Measurements from ENCODE around the gene LARGE1.
A peak's percentile ranks its signal among the peaks of the same experiment; 100 is the strongest.

LARGE1 gene

DNA sequence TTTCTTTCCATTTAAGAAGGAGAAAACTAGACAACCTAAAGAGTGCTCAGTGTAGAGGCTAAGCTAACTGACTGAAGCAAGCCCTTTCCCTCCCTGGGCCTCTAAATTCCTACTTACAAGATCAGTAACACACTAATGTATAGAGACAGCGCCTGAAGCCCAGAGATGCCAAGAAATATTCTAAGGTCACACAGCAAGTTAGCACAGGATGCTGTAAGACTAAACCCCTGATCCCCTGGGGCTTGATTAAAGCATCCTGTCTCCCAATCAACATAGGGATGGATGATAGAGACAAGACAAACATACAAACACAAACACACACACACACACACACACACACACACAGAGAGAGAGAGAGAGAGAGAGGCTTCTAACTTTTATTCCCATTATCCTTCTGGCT, 5.6 kb downstream of the LARGE1 start:
- H3K14ac ChIP-seq (ENCODE audit: low read length) = no peak overlapping the region
- H2BK5ac ChIP-seq (ENCODE audit: low read depth, low read length, poor library complexity) = no peak overlapping the region
- no peak for DNase-seq
- H4K12ac ChIP-seq (ENCODE audit: low read depth, low read length) = no peak overlapping the region
- peaks cover 2 to 5% of the 10 kb centered on the region in 2 experiments for H3K36me3 ChIP-seq (ENCODE audit: control insufficient read depth in 1 of 2, insufficient read depth in 2 of 2, low read length in 2 of 2)
- no peak overlapping the region for H3K9ac ChIP-seq (ENCODE audit: low read length)
- no peaks in the 10 kb centered on the region for H3K27me3 ChIP-seq (ENCODE audit: insufficient read depth, low read length)
- H2BK120ac ChIP-seq (ENCODE audit: insufficient read depth, low read length, poor library complexity) = no peak overlapping the region
- H3K23ac ChIP-seq (ENCODE audit: low read length) = no peak overlapping the region
- no peak overlapping the region for H3K27ac ChIP-seq (ENCODE audit: low read depth, low read length)
- H3K79me2 ChIP-seq (ENCODE audit: control insufficient read depth, insufficient read depth, low read length, poor library complexity) = no peaks in the 10 kb centered on the region
- no peak overlapping the region for H4K8ac ChIP-seq (ENCODE audit: low read depth, low read length)
- no peaks in the 10 kb centered on the region for H3K79me1 ChIP-seq (ENCODE audit: low read length)
- H2BK12ac ChIP-seq (ENCODE audit: low read length) = no peak overlapping the region
- H4K91ac ChIP-seq (ENCODE audit: low read depth, low read length) = no peak overlapping the region
- H3K4me2 ChIP-seq (ENCODE audit: low read length) = no peak overlapping the region
- WGBS (ENCODE audit: extremely low coverage, insufficient coverage, insufficient read length) = no CpG with 5 or more reads among the region's 1 CpG
- H3K4me3 ChIP-seq (ENCODE audit: low read depth, low read length) = no peak overlapping the region
- H3K9me3 ChIP-seq (ENCODE audit: insufficient read depth, low read depth, low read length) = no peaks in the 10 kb centered on the region
- peaks cover 0 to 3% of the 10 kb centered on the region in 2 experiments for H3K4me1 ChIP-seq (ENCODE audit: control insufficient read depth in 1 of 2, insufficient read depth in 2 of 2, low read length in 2 of 2)
- H3K18ac ChIP-seq (ENCODE audit: low read length) = no peak overlapping the region
- no peak overlapping the region for H3K4ac ChIP-seq (ENCODE audit: low read depth, low read length)
- no peak overlapping the region for H2AK5ac ChIP-seq (ENCODE audit: low read length)
- no peak overlapping the region for H2AFZ ChIP-seq (ENCODE audit: insufficient read depth, low read length, poor library complexity)

DNA sequence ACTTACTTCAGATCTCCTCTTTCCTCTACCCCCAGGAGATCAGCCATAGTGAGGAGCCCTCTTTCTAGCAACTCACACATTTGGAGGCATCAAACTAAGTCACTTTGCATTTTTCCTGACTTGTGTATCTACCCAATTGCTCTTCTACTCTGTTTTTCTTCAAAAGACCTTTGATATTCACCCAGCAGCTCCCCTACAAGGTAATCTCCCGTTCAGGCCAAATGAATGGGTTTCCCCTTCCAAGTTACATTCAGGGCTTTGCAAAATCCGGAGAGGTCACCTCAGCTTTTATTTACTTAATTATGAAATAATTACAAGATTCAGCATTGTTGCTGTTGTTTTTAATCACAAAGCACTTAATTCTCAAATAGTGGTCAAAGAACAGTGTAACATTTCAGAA, 6.1 kb downstream of the LARGE1 start:
- H2BK120ac ChIP-seq (ENCODE audit: insufficient read depth, low read length, poor library complexity) = no peak overlapping the region
- no peak overlapping the region for H4K8ac ChIP-seq (ENCODE audit: low read depth, low read length)
- H3K27ac ChIP-seq (ENCODE audit: low read depth, low read length) = no peak overlapping the region
- WGBS (ENCODE audit: extremely low coverage, insufficient coverage, insufficient read length) = no CpG with 5 or more reads among the region's 2 CpGs
- H2BK12ac ChIP-seq (ENCODE audit: low read length) = no peak overlapping the region
- H2AK5ac ChIP-seq (ENCODE audit: low read length) = no peak overlapping the region
- no peak overlapping the region for H3K4me3 ChIP-seq (ENCODE audit: low read depth, low read length)
- H3K4me2 ChIP-seq (ENCODE audit: low read length) = no peak overlapping the region
- H3K18ac ChIP-seq (ENCODE audit: low read length) = no peak overlapping the region
- no peak overlapping the region for H3K4ac ChIP-seq (ENCODE audit: low read depth, low read length)
- H3K9me3 ChIP-seq (ENCODE audit: insufficient read depth, low read depth, low read length) = no peaks in the 10 kb centered on the region
- no peaks in the 10 kb centered on the region for H3K79me1 ChIP-seq (ENCODE audit: low read length)
- H3K79me2 ChIP-seq (ENCODE audit: control insufficient read depth, insufficient read depth, low read length, poor library complexity) = no peaks in the 10 kb centered on the region
- H3K9ac ChIP-seq (ENCODE audit: low read length) = no peak overlapping the region
- H4K91ac ChIP-seq (ENCODE audit: low read depth, low read length) = no peak overlapping the region
- peaks cover 0 to 2% of the 10 kb centered on the region in 2 experiments for H3K4me1 ChIP-seq (ENCODE audit: control insufficient read depth in 1 of 2, insufficient read depth in 2 of 2, low read length in 2 of 2)
- peaks cover 2 to 6% of the 10 kb centered on the region in 2 experiments for H3K36me3 ChIP-seq (ENCODE audit: control insufficient read depth in 1 of 2, insufficient read depth in 2 of 2, low read length in 2 of 2)
- no peak overlapping the region for H2BK5ac ChIP-seq (ENCODE audit: low read depth, low read length, poor library complexity)
- H3K27me3 ChIP-seq (ENCODE audit: insufficient read depth, low read length) = no peaks in the 10 kb centered on the region
- H3K23ac ChIP-seq (ENCODE audit: low read length) = no peak overlapping the region
- no peak for DNase-seq
- no peak overlapping the region for H3K14ac ChIP-seq (ENCODE audit: low read length)
- no peak overlapping the region for H2AFZ ChIP-seq (ENCODE audit: insufficient read depth, low read length, poor library complexity)
- no peak overlapping the region for H4K12ac ChIP-seq (ENCODE audit: low read depth, low read length)

DNA sequence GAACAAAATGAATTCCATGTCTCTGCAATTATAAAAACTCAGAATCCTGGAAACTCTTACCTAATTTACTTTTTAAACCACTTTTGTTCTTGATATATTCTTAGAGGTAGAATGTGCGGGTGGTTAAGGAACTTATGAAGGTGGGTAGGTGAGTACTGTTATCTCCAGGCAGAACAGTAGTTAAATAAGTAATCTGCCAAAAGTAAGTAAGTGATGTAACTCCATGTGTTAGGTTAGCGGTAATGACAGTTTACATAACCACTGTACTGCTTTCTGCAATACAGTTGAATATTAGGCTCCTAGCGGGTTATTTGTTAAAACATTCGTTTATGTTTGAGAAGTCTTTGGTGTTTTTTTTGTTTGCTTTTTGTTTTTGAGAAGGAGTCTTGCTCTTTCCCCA, 7.1 kb downstream of the LARGE1 start:
- Histone ChIP-seq H2BK5ac (ENCODE audit: low read depth, low read length, poor library complexity) (no peak overlapping the region), H3K27ac (ENCODE audit: low read depth, low read length) (no peak overlapping the region), H2AK5ac (ENCODE audit: low read length) (no peak overlapping the region), H3K36me3 (ENCODE audit: control insufficient read depth in 1 of 2, insufficient read depth in 2 of 2, low read length in 2 of 2) (peaks cover 2 to 7% of the 10 kb centered on the region in 2 experiments), H3K4me1 (ENCODE audit: control insufficient read depth in 1 of 2, insufficient read depth in 2 of 2, low read length in 2 of 2) (peaks cover 0 to 2% of the 10 kb centered on the region in 2 experiments), H3K4ac (ENCODE audit: low read depth, low read length) (no peak overlapping the region), H2BK120ac (ENCODE audit: insufficient read depth, low read length, poor library complexity) (no peak overlapping the region), H3K4me2 (ENCODE audit: low read length) (no peak overlapping the region), H3K27me3 (ENCODE audit: insufficient read depth, low read length) (no peaks in the 10 kb centered on the region), H3K79me2 (ENCODE audit: control insufficient read depth, insufficient read depth, low read length, poor library complexity) (no peaks in the 10 kb centered on the region), H3K79me1 (ENCODE audit: low read length) (no peaks in the 10 kb centered on the region), H3K9me3 (ENCODE audit: insufficient read depth, low read depth, low read length) (no peaks in the 10 kb centered on the region), H3K23ac (ENCODE audit: low read length) (no peak overlapping the region), H3K4me3 (ENCODE audit: low read depth, low read length) (no peak overlapping the region), H2AFZ (ENCODE audit: insufficient read depth, low read length, poor library complexity) (no peak overlapping the region), H3K14ac (ENCODE audit: low read length) (no peak overlapping the region), H2BK12ac (ENCODE audit: low read length) (no peak overlapping the region), H4K91ac (ENCODE audit: low read depth, low read length) (no peak overlapping the region), H4K12ac (ENCODE audit: low read depth, low read length) (no peak overlapping the region), H3K18ac (ENCODE audit: low read length) (no peak overlapping the region), H3K9ac (ENCODE audit: low read length) (no peak overlapping the region), H4K8ac (ENCODE audit: low read depth, low read length) (no peak overlapping the region)
- WGBS (ENCODE audit: extremely low coverage, insufficient coverage, insufficient read length) = no CpG with 5 or more reads among the region's 4 CpGs
- DNase-seq = no peak

DNA sequence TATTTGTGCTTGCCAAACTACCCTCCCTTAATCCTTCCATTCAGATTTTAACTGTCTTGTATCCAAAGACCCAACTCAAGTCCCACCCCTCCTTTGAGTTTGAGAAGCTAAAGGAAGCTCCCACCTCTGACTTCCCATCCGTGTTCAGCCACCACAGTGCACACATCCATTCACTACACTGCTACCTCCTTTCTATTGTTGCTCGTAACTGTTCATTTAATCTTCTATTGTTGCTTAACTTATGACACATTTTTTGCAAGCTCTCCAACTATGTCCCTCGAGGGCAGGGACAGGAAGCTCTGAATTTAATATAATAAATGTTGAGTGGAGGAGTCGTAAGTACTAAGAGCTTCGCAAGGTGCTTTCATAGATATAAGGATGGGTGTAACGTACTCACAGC, 10.4 kb downstream of the LARGE1 start:
- H2AFZ ChIP-seq (ENCODE audit: insufficient read depth, low read length, poor library complexity) = no peak overlapping the region
- no peaks in the 10 kb centered on the region for H3K9me3 ChIP-seq (ENCODE audit: insufficient read depth, low read depth, low read length)
- peaks cover 2 to 12% of the 10 kb centered on the region in 2 experiments for H3K36me3 ChIP-seq (ENCODE audit: control insufficient read depth in 1 of 2, insufficient read depth in 2 of 2, low read length in 2 of 2)
- H2BK12ac ChIP-seq (ENCODE audit: low read length) = no peak overlapping the region
- H3K23ac ChIP-seq (ENCODE audit: low read length) = no peak overlapping the region
- H3K79me1 ChIP-seq (ENCODE audit: low read length) = no peaks in the 10 kb centered on the region
- peak in 1 of 2 donors; percentile 27 for DNase-seq
- H3K14ac ChIP-seq (ENCODE audit: low read length) = no peak overlapping the region
- H3K9ac ChIP-seq (ENCODE audit: low read length) = no peak overlapping the region
- no peak overlapping the region for H3K4me3 ChIP-seq (ENCODE audit: low read depth, low read length)
- H4K91ac ChIP-seq (ENCODE audit: low read depth, low read length) = no peak overlapping the region
- peaks cover 0 to 2% of the 10 kb centered on the region in 2 experiments for H3K4me1 ChIP-seq (ENCODE audit: control insufficient read depth in 1 of 2, insufficient read depth in 2 of 2, low read length in 2 of 2)
- no peak overlapping the region for H3K4me2 ChIP-seq (ENCODE audit: low read length)
- H4K8ac ChIP-seq (ENCODE audit: low read depth, low read length) = no peak overlapping the region
- no peak overlapping the region for H3K18ac ChIP-seq (ENCODE audit: low read length)
- H2BK120ac ChIP-seq (ENCODE audit: insufficient read depth, low read length, poor library complexity) = no peak overlapping the region
- H4K12ac ChIP-seq (ENCODE audit: low read depth, low read length) = no peak overlapping the region
- no peak overlapping the region for H2AK5ac ChIP-seq (ENCODE audit: low read length)
- no peaks in the 10 kb centered on the region for H3K79me2 ChIP-seq (ENCODE audit: control insufficient read depth, insufficient read depth, low read length, poor library complexity)
- no CpG with 5 or more reads among the region's 6 CpGs for WGBS (ENCODE audit: extremely low coverage, insufficient coverage, insufficient read length)
- H3K27me3 ChIP-seq (ENCODE audit: insufficient read depth, low read length) = no peaks in the 10 kb centered on the region
- H3K27ac ChIP-seq (ENCODE audit: low read depth, low read length) = no peak overlapping the region
- no peak overlapping the region for H3K4ac ChIP-seq (ENCODE audit: low read depth, low read length)
- no peak overlapping the region for H2BK5ac ChIP-seq (ENCODE audit: low read depth, low read length, poor library complexity)
